Neuron (in vitro differentiated cells): Measurements from ENCODE around the gene ADGRG6.
"Not testable (repeated sequence)": the region's sequence is repeated elsewhere in the genome, so short reads cannot be mapped to it uniquely, and the experiment has no call there.

Experiments
- H2AFZ ChIP-seq: one replicate; pipeline ENCODE4 v1.6.1; 2013; ENCODE audit warnings: low read depth, mild to moderate bottlenecking, inconsistent platforms, low read length, moderate library complexity
- H3K27me3 ChIP-seq: one replicate; pipeline ENCODE4 v1.6.1; 2013; ENCODE audit warnings: low read length; ENCODE audit not compliant: insufficient read depth
- H3K36me3 ChIP-seq: one replicate; pipeline ENCODE4 v1.6.1; 2013; ENCODE audit warnings: low read length; ENCODE audit not compliant: insufficient read depth
- H3K4me1 ChIP-seq: one replicate; pipeline ENCODE4 v1.6.1; 2013; ENCODE audit warnings: low read length; ENCODE audit not compliant: insufficient read depth
- H3K4me3 ChIP-seq: 2 replicates; pipeline ENCODE4 v1.5.1; 2013; ENCODE audit warnings: mild to moderate bottlenecking, low read length, moderate library complexity
- H3K9me3 ChIP-seq: one replicate; pipeline ENCODE4 v1.6.1; 2013; ENCODE audit warnings: low read length

ADGRG6 gene

GRCh38 chr6:142346166-142346565 lies 44.4 kb downstream of the ADGRG6 start:
- not testable (repeated sequence) for H3K4me1 ChIP-seq, H3K9me3 ChIP-seq, H2AFZ ChIP-seq

DNA sequence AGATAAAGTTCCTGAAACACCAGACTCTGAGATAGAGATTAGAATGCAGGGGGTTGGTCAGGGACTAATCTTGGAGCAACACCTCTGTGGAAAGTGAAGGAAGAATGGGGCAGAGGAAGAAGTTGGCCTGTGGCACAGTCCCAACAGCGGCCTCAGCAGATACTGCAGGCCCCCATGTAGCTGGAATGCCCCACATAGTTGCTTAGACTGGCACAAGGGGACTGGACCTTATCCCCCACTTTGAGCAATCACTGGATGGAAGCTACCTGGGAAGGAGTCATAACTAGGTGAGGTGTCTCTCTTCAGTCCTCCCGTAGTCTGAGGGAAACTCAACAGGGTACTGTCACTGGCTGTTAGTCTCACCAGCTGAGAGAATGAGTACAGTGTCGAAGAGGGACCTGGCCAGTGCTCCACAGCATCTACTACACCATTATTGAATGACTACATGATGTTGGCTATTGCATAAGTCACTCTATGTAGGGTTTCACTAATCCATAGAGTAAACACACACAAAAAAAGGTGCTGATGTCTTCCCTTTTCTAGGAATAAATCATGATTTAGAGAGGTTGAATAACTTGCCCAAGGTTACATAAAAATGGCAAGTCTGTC lies 47.5 kb downstream of the ADGRG6 start:
- Histone ChIP-seq H3K4me1 (no peaks in the 10 kb centered on the region), H2AFZ (no peak overlapping the region), H3K9me3 (no peaks in the 10 kb centered on the region), H3K4me3 (no peak overlapping the region), H3K36me3 (no peaks in the 10 kb centered on the region), H3K27me3 (no peaks in the 10 kb centered on the region)

More at GRCh38 chr6:142346166-142346565, 44.4 kb downstream of the ADGRG6 start:
- H3K36me3 ChIP-seq, H3K4me3 ChIP-seq, H3K27me3 ChIP-seq: not testable (repeated sequence)

- no peaks in the 10 kb centered on the region for H3K27me3 ChIP-seq
- no peaks in the 10 kb centered on the region for H3K4me1 ChIP-seq
- no peak overlapping the region for H3K4me3 ChIP-seq
- no peaks in the 10 kb centered on the region for H3K36me3 ChIP-seq
- H3K9me3 ChIP-seq: no peaks in the 10 kb centered on the region
- no peak overlapping the region for H2AFZ ChIP-seq
These were observed 48.5 kb downstream of the ADGRG6 start for GRCh38 chr6:142350309-142350708.

DNA sequence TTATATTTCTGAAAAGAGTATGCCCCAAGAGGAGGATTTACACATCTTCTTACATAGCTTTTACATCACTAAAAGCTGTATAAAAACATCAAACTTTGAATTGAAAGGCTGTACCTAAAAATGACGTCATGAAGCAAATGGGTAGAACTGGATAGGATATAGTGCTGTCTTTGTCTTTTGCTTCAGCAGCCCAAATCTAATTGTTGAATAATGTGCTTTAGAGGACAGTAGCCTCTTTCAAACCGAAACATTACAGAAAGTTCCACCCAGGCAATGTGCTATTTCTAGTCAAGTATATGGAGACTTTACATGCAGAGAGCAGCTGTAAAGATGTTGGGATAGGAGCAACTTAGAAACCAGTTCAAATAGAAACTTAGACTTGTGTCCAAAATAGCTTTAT lies 51.9 kb downstream of the ADGRG6 start:
- Histone ChIP-seq H3K4me3 (no peak overlapping the region), H3K4me1 (no peaks in the 10 kb centered on the region), H2AFZ (no peak overlapping the region), H3K9me3 (no peaks in the 10 kb centered on the region), H3K36me3 (no peaks in the 10 kb centered on the region), H3K27me3 (no peaks in the 10 kb centered on the region)

- H3K9me3 ChIP-seq: no peaks in the 10 kb centered on the region
- no peaks in the 10 kb centered on the region for H3K36me3 ChIP-seq
- H3K4me3 ChIP-seq: no peak overlapping the region
- no peaks in the 10 kb centered on the region for H3K27me3 ChIP-seq
- H2AFZ ChIP-seq: no peak overlapping the region
- H3K4me1 ChIP-seq: no peaks in the 10 kb centered on the region
These were observed 52.8 kb downstream of the ADGRG6 start for GRCh38 chr6:142354650-142355049.

- no peak overlapping the region for H2AFZ ChIP-seq
- no peak overlapping the region for H3K4me3 ChIP-seq
- no peaks in the 10 kb centered on the region for H3K27me3 ChIP-seq
- no peaks in the 10 kb centered on the region for H3K9me3 ChIP-seq
- H3K36me3 ChIP-seq: no peaks in the 10 kb centered on the region
- H3K4me1 ChIP-seq: no peaks in the 10 kb centered on the region
These were observed 53.8 kb downstream of the ADGRG6 start for GRCh38 chr6:142355520-142356174.

DNA sequence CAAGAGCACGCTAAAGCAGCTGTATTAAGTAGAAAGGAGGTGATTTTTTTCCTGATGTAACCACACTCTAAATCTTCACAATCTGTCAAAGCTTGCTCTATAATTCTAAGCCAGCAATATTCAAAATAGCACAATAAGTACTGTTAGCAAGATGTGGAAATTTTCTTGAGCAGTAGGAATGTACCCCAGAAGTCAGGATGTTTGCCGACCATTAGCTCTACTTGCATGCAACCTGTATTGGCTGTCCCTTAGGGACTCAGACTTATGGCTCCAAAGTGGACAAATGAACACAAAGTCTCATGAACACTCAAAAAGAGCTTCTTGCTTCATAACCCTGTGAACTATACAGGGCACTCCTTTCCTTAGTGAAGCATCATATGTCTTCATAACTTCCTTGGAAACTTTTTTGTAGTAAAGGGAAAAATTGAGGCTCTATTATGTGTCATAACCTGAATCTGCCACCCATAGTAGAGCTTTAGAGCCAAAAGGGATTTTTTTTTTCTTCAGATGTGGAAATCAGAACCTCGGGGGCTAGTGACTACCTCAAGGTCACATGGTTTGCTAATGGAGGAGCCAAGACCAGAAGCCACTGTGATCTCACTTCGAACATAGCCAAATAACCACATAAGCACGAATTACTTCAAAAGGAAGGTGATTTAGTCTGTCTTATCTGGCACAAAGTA lies 54.5 kb downstream of the ADGRG6 start:
- no peaks in the 10 kb centered on the region for H3K36me3 ChIP-seq
- H3K27me3 ChIP-seq: no peaks in the 10 kb centered on the region
- H2AFZ ChIP-seq: no peak overlapping the region
- H3K9me3 ChIP-seq: no peaks in the 10 kb centered on the region
- H3K4me1 ChIP-seq: no peaks in the 10 kb centered on the region
- H3K4me3 ChIP-seq: no peak overlapping the region

DNA sequence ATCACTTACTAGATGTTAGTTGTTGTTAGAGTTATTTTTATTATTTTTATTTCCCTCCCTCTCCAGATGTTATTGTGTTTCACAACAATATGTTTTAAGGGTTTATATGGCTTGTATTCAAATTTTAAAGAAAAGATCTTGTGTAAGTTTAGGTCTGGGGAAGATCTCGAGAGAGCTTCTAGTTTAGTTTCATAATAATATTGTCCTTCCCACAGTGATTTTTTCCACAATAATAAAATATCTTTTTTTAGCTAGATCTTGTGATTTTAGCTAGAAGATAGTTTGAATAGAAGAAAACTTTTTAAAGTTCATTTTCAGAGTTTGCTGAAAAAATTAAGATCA lies 55.0 kb downstream of the ADGRG6 start:
- Histone ChIP-seq H2AFZ (no peak overlapping the region), H3K9me3 (no peaks in the 10 kb centered on the region), H3K36me3 (no peaks in the 10 kb centered on the region), H3K4me3 (no peak overlapping the region), H3K4me1 (no peaks in the 10 kb centered on the region), H3K27me3 (no peaks in the 10 kb centered on the region)

DNA sequence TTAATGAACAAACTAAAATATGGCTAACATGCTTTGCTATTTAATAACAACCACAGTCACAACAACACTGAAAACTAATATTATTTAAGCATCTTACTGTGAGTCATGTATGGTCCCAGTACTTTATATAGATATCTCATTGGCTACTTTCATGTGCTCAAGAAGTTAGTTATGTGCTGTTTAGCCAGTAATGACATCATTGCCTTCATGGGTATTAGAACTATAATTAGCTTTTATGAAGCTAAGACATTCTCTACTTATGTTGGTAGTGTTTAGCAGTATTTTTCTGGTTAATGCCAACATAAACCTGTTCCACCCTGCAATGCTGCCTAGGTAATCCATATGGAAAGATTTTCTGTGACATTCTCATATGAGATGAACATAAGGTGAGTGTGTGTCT lies 56.1 kb downstream of the ADGRG6 start:
- H3K9me3 ChIP-seq: no peaks in the 10 kb centered on the region
- no peak overlapping the region for H2AFZ ChIP-seq
- no peaks in the 10 kb centered on the region for H3K4me1 ChIP-seq
- H3K4me3 ChIP-seq: no peak overlapping the region
- no peaks in the 10 kb centered on the region for H3K36me3 ChIP-seq
- no peaks in the 10 kb centered on the region for H3K27me3 ChIP-seq

GRCh38 chr6:142359271-142359960 lies 57.6 kb downstream of the ADGRG6 start:
- H3K4me1 ChIP-seq: no peaks in the 10 kb centered on the region
- no peak overlapping the region for H2AFZ ChIP-seq
- H3K9me3 ChIP-seq: no peaks in the 10 kb centered on the region
- no peak overlapping the region for H3K4me3 ChIP-seq
- no peaks in the 10 kb centered on the region for H3K27me3 ChIP-seq
- no peaks in the 10 kb centered on the region for H3K36me3 ChIP-seq

GRCh38 chr6:142361345-142361744 lies 59.5 kb downstream of the ADGRG6 start:
- Histone ChIP-seq H3K9me3 (no peaks in the 10 kb centered on the region), H3K4me1 (no peaks in the 10 kb centered on the region), H3K27me3 (no peaks in the 10 kb centered on the region), H2AFZ (no peak overlapping the region), H3K4me3 (no peak overlapping the region), H3K36me3 (no peaks in the 10 kb centered on the region)

DNA sequence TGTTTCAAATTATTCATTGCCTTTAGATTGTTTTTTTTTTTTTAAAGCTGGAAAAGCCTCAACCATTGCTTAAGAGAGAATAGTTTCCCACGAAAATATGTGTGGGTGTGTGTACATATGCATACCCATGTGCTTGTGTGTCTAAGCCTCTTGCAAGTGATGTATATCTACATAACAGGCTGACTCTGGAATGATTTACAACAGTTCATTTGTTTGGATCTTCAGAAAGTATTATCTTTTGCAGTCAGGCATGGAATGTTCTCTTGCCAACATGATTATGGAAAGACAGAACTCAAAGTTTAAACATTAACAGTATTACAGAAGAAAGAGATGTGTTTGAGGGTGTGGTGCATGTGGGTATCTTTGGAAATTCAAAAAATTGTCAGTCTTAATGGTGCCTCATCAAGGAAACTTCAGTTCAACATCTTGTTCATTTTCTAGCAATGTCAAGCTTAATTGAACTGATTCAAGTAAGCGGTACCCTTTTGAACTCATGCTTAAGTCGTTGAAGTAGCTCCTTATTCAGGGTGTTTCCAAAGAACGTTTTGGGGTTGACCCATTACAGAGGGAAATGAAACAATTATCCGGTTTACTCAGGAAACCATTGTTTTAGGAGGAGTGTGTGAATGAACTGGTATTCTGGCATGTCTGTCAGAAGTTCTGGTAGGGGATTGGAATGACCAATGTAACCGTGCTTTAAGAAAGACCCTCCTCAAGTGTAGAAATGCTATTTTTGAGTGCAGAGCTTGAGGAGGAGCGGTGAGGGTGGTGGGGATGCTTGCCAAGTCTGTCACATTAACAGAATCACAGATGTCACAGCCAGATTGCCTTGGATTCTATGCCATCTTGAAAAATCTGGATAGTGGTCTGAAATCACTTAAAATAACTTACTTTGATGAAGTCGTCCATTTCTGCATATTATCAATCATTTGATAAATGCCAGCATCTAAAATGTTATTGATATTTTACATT lies 60.3 kb downstream of the ADGRG6 start:
- no peaks in the 10 kb centered on the region for H3K9me3 ChIP-seq
- H3K36me3 ChIP-seq: no peaks in the 10 kb centered on the region
- no peak overlapping the region for H2AFZ ChIP-seq
- no peaks in the 10 kb centered on the region for H3K4me1 ChIP-seq
- no peaks in the 10 kb centered on the region for H3K27me3 ChIP-seq
- H3K4me3 ChIP-seq: no peak overlapping the region
